GM12872 (cell line): ENCODE data around the gene IGFL4.

Source experiments
- TF ChIP-seq, protein P1 (sequence below): IDR thresholded peaks from 3 replicates; pipeline ENCODE4 v1.5.1; 2011; ENCODE audit warnings: low read depth, mild to moderate bottlenecking, low read length, moderate library complexity; ENCODE audit not compliant: insufficient read depth

The IGFL4 gene

GRCh38 chr19:46025835-46026234 is 15.0 kb downstream of the IGFL4 start:
- TF ChIP-seq, protein P1, sequence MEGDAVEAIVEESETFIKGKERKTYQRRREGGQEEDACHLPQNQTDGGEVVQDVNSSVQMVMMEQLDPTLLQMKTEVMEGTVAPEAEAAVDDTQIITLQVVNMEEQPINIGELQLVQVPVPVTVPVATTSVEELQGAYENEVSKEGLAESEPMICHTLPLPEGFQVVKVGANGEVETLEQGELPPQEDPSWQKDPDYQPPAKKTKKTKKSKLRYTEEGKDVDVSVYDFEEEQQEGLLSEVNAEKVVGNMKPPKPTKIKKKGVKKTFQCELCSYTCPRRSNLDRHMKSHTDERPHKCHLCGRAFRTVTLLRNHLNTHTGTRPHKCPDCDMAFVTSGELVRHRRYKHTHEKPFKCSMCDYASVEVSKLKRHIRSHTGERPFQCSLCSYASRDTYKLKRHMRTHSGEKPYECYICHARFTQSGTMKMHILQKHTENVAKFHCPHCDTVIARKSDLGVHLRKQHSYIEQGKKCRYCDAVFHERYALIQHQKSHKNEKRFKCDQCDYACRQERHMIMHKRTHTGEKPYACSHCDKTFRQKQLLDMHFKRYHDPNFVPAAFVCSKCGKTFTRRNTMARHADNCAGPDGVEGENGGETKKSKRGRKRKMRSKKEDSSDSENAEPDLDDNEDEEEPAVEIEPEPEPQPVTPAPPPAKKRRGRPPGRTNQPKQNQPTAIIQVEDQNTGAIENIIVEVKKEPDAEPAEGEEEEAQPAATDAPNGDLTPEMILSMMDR: no peak

DNA sequence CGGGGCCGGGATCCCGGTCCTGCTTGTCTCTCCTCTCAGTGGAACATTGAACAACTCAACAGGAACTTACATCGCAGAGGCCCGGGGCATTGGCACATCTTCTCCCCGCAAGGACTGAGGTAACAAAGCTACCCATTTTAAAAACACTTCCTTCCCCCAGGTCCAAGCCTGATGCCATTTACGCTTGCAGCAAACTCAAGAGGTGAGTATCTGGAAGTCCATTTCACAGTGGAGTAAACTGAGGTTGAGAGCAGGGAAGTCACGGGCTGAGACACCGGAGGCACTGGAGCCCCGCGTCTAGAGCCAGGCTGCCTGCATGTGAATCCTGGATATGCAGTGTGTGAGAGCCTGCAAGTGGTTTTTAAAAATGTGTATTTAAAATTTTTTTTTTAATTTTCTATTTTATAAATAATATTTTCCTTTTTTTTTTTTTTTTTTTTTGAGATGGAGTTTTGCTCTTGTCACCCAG is 17.5 kb downstream of the IGFL4 start:
- TF ChIP-seq, protein P1: no peak

DNA sequence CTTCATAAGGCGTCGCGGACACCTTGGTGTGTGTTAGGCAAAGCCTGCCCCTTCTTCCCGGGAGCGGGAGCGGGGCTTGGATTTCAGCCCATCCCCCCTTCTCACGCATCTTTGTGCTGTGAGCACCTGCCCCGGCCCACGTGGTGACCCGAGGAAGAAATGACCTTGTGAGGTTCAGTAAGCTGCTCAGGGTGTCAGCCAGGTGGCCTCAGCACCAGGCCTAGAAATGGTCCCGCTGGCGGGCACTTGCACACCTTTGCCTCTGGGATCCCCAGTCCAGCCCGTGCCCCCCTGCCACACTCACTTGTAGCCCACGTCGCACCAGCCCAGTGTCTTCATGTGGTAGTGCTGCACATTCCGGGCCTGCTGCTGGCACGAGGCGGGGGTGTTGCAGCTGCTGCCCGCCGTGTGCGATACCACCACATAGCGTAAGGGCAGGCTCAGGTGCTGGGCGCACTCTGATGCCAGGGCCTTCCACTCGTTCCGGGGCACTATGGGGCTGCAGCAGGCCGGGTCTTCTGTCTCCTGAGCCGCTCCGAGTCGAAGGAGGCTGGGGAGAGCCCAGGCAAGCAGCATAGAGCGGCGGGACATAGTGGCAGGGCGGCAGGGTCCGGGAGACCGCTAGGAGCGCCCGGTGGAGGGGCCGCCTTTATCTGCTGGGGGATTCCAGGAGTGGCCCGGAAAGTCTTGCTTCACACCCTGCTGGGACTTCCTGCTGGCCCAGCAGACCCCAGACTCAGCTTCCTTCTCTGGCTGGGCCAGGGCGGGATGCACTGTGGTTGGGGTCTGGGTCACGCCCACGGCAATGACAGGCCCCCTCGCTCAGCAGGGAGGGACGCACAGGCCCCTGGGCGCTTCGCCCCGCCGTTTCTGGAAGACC is 18.1 kb downstream of the IGFL4 start, which contains the start of gene PGLYRP1:
Gene PGLYRP1, minus strand, starts transcription at position 623 of the 880 bp plus-strand sequence. Its CDS starts 32 bp downstream, at position 591.
- TF ChIP-seq, protein P1: no peak

DNA sequence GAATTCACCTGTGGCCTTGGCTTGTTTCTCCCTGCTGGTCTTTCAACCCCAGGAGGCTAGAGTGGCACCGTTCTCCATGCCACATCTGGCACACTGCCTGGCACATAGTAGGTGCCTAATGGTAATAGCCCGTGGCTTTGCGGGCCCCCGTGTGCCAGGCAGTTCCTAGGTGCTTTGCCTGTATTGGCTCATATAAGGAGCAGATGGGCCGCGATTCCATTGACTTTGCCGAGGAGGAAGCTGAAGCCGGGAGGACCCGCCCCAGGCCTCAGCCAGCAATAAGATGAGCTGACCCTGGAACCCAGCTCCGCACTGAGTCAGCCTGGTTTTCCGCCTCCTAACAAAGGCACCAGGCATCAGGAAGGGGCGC is 18.8 kb downstream of the IGFL4 start:
- TF ChIP-seq, protein P1: no peak

- TF ChIP-seq, protein P1: no peak
Observed at GRCh38 chr19:46021531-46022041, 19.2 kb downstream of the IGFL4 start.

DNA sequence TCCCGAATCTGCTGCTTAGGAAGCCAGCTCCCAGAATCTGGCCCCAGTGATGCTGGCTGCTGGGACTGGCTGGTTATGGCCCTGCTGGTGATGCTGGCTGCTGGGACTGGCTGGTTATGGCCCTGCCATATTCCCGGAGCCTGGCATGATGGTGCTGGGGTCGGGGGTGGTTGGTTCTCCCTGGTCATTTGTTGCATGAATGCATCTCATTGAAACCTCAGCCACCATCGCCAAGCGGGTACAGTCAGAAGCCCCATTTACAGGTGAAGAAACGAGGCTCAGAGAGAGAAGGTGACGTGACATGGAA is 20.0 kb downstream of the IGFL4 start:
- TF ChIP-seq, protein P1: no peak

DNA sequence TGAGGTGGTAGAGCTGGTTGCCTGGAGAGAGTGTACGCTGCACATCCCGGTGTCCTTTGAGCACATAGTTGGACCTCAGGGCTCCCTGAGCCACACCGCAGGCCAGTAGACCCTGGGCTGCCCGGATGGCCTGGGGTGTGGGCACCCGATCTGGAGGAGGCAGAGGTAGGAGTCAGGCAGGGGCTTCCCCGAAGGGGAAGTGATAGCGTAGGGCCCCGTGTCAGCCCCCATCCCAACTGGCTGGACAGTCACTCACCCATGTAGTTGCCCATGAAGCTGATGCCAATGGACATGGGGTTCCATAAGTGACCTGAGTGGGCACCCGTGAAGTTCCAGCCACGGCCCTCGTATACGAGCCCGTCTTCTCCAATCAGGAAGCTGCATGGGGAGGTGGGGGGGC is 21.5 kb downstream of the IGFL4 start:
- TF ChIP-seq, protein P1: no peak
